Mesenchymal stem cell (in vitro differentiated cells and primary cell): ENCODE results near the gene IKZF3.

ENCODE experiments used
- DNase-seq: peaks from one replicate; pipeline ENCODE4 v3.0.0-alpha.2; 2013
- H2AFZ ChIP-seq: one replicate; pipeline ENCODE4 v1.6.1; 2013; ENCODE audit warnings: low read depth, mild to moderate bottlenecking, control low read depth, inconsistent platforms, low read length, moderate library complexity
- H2AK5ac ChIP-seq: 2 replicates; pipeline ENCODE4 v1.6.1; 2013; ENCODE audit warnings: low read length, moderate library complexity, mild to moderate bottlenecking, inconsistent platforms; ENCODE audit not compliant: severe bottlenecking
- H2BK120ac ChIP-seq: one replicate; pipeline ENCODE4 v1.6.1; 2013; ENCODE audit warnings: low read depth, mild to moderate bottlenecking, inconsistent platforms, low read length, moderate library complexity
- H2BK12ac ChIP-seq, 2 experiments: one replicate each; pipeline ENCODE4 v1.6.1; 2013; ENCODE audit warnings: inconsistent platforms in 2 of 2, low read length in 2 of 2, mild to moderate bottlenecking in 2 of 2, moderate library complexity in 2 of 2, control low read depth in 1 of 2
- H2BK15ac ChIP-seq: one replicate; pipeline ENCODE4 v1.6.1; 2013; ENCODE audit warnings: mild to moderate bottlenecking, low read depth, inconsistent platforms; ENCODE audit not compliant: poor library complexity, severe bottlenecking
- H2BK5ac ChIP-seq: 2 replicates; pipeline ENCODE4 v1.6.1; 2013; ENCODE audit warnings: low read depth, mild to moderate bottlenecking, low read length, control low read depth, inconsistent platforms; ENCODE audit not compliant: poor library complexity, severe bottlenecking
- H3K14ac ChIP-seq, 2 experiments: one replicate each; pipeline ENCODE4 v1.6.1; 2013; ENCODE audit warnings: inconsistent platforms in 2 of 2, low read length in 2 of 2, control low read depth in 1 of 2, mild to moderate bottlenecking in 1 of 2, moderate library complexity in 1 of 2
- H3K18ac ChIP-seq, 2 experiments: one replicate each; pipeline ENCODE4 v1.6.1; 2013; ENCODE audit warnings: inconsistent platforms in 2 of 2, low read length in 2 of 2, control low read depth in 1 of 2, low read depth in 1 of 2, mild to moderate bottlenecking in 1 of 2
- H3K23ac ChIP-seq, 2 experiments: one replicate each; pipeline ENCODE4 v1.6.1; 2013; ENCODE audit warnings: inconsistent platforms in 2 of 2, low read length in 2 of 2, mild to moderate bottlenecking in 2 of 2, moderate library complexity in 2 of 2, control low read depth in 1 of 2
- H3K27ac ChIP-seq: 2 replicates; pipeline ENCODE4 v1.5.1; 2013; ENCODE audit warnings: mild to moderate bottlenecking, moderate library complexity, low read length, control low read depth, inconsistent platforms; ENCODE audit not compliant: poor library complexity, severe bottlenecking
- H3K27me3 ChIP-seq, 2 experiments: 2 replicates each; pipeline versions ENCODE4 v1.6.1 to v1.7.0; 2013; ENCODE audit warnings: low read length in 2 of 2, mild to moderate bottlenecking in 2 of 2, moderate library complexity in 2 of 2, control low read depth in 1 of 2, inconsistent platforms in 1 of 2; ENCODE audit not compliant: control insufficient read depth in 1 of 2, insufficient read depth in 1 of 2
- H3K36me3 ChIP-seq, 2 experiments: 2 replicates each; pipeline versions ENCODE4 v1.6.1 to v1.7.0; 2013; ENCODE audit warnings: low read length in 2 of 2, control low read depth in 1 of 2, inconsistent platforms in 1 of 2, low read depth in 1 of 2, mild to moderate bottlenecking in 1 of 2; ENCODE audit not compliant: insufficient read depth in 2 of 2, control insufficient read depth in 1 of 2
- H3K4ac ChIP-seq, 2 experiments: one replicate each; pipeline ENCODE4 v1.6.1; 2013; ENCODE audit warnings: inconsistent platforms in 2 of 2, low read length in 2 of 2, mild to moderate bottlenecking in 2 of 2, moderate library complexity in 2 of 2, control low read depth in 1 of 2, low read depth in 1 of 2
- H3K4me1 ChIP-seq: 2 replicates; pipeline ENCODE4 v1.6.1; 2013; ENCODE audit warnings: low read depth, low read length, control low read depth; ENCODE audit not compliant: control insufficient read depth, insufficient read depth
- H3K4me2 ChIP-seq: 2 replicates; pipeline ENCODE4 v1.6.1; 2013; ENCODE audit warnings: low read length, mild to moderate bottlenecking, inconsistent platforms; ENCODE audit not compliant: poor library complexity, severe bottlenecking
- H3K4me3 ChIP-seq, 2 experiments: 2 replicates each; pipeline versions ENCODE4 v1.5.1 to v1.7.0; 2013; ENCODE audit warnings: low read length in 2 of 2, mild to moderate bottlenecking in 2 of 2, control low read depth in 1 of 2, low read depth in 1 of 2; ENCODE audit not compliant: insufficient read depth in 1 of 2
- H3K79me1 ChIP-seq: replicated peaks from 2 replicates; pipeline ENCODE4 v1.6.1; 2013; ENCODE audit warnings: mild to moderate bottlenecking, control low read depth, low read length, inconsistent platforms; ENCODE audit not compliant: poor library complexity, severe bottlenecking
- H3K9ac ChIP-seq: 2 replicates; pipeline ENCODE4 v1.7.0; 2013; ENCODE audit warnings: mild to moderate bottlenecking, low read length, moderate library complexity
- H3K9me3 ChIP-seq: 2 replicates; pipeline ENCODE4 v1.7.0; 2013; ENCODE audit warnings: mild to moderate bottlenecking, low read length; ENCODE audit not compliant: control insufficient read depth
- H4K8ac ChIP-seq: one replicate; pipeline ENCODE4 v1.6.1; 2013; ENCODE audit warnings: inconsistent platforms, mild to moderate bottlenecking, low read length, moderate library complexity
- H4K91ac ChIP-seq: one replicate; pipeline ENCODE4 v1.6.1; 2013; ENCODE audit warnings: mild to moderate bottlenecking, low read length, inconsistent platforms
- WGBS: methylation state at CpG from one replicate; pipeline ENCODE4 v1.1.7; 2013; ENCODE audit warnings: mixed read lengths; 5-methylcytosine and 5-hydroxymethylcytosine counted together

The IKZF3 gene

DNA sequence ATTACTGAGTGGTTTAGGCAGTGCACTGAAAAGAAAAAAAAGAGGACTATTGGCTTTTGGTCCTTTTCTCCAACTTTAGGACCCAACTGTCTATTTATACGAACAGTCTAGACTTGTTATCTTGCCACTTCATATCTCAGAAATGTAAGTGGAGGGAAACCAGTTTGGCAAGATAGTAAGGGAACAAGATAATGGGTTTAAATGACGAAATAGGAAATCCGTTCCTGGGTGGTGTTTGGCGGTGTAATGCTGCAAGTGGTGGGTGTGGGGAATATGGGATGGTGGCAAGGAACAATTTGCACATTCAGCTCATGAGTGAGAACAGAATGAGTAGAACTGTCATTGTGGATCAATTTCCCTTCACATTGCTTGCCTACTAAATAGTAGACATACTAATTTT lies 81.6 kb downstream of the IKZF3 start:
- Histone ChIP-seq H3K36me3 (no peaks in the 10 kb centered on the region), H2AFZ (no peak overlapping the region), H3K9ac (no peak overlapping the region), H3K4ac (no peak overlapping the region), H3K27ac (no peak overlapping the region), H3K23ac (no peak overlapping the region), H4K91ac (no peak overlapping the region), H3K14ac (no peak overlapping the region), H3K4me3 (no peak overlapping the region), H2BK15ac (no peak overlapping the region), H2BK5ac (no peak overlapping the region), H3K9me3 (no peaks in the 10 kb centered on the region), H3K4me2 (no peak overlapping the region), H4K8ac (no peak overlapping the region), H3K79me1 (no peaks in the 10 kb centered on the region), H2BK120ac (no peak overlapping the region), H3K4me1 (no peaks in the 10 kb centered on the region), H3K18ac (no peak overlapping the region), H2AK5ac (no peak overlapping the region), H3K27me3 (peaks cover 12 to 66% of the 10 kb centered on the region in 2 experiments), H2BK12ac (no peak overlapping the region)
- peak; percentile 28 for DNase-seq
- WGBS = 72% methylated on average over 3 of the region's 4 CpGs

DNA sequence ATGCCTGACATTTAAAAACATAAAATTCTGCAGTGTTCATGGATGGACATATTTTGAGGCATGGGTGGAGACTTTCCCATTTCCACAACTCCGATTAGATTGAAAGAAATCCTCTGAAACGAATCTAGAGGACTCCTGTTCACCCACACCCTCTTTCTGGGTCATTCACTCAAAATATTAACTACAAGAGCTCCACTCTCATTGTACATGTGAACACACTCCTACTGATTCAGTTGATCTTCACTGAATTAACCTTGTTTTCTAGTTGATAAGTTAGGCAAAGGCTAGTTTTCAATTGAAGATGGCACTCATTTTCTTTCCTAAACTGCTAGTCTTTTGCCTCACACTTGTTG lies 82.3 kb downstream of the IKZF3 start:
- 69% methylated on average over 2 of the region's 2 CpGs for WGBS
- Histone ChIP-seq H4K8ac (no peak overlapping the region), H2AFZ (no peak overlapping the region), H3K27me3 (peaks cover 12 to 70% of the 10 kb centered on the region in 2 experiments), H3K18ac (no peak overlapping the region), H3K4me2 (no peak overlapping the region), H4K91ac (no peak overlapping the region), H2AK5ac (no peak overlapping the region), H3K9ac (no peak overlapping the region), H2BK5ac (no peak overlapping the region), H3K14ac (no peak overlapping the region), H3K27ac (no peak overlapping the region), H2BK120ac (no peak overlapping the region), H3K36me3 (no peaks in the 10 kb centered on the region), H3K23ac (no peak overlapping the region), H3K4ac (no peak overlapping the region), H3K4me1 (no peaks in the 10 kb centered on the region), H3K9me3 (no peaks in the 10 kb centered on the region), H2BK15ac (no peak overlapping the region), H3K4me3 (no peak overlapping the region), H3K79me1 (no peaks in the 10 kb centered on the region), H2BK12ac (no peak overlapping the region)
- no peak for DNase-seq

DNA sequence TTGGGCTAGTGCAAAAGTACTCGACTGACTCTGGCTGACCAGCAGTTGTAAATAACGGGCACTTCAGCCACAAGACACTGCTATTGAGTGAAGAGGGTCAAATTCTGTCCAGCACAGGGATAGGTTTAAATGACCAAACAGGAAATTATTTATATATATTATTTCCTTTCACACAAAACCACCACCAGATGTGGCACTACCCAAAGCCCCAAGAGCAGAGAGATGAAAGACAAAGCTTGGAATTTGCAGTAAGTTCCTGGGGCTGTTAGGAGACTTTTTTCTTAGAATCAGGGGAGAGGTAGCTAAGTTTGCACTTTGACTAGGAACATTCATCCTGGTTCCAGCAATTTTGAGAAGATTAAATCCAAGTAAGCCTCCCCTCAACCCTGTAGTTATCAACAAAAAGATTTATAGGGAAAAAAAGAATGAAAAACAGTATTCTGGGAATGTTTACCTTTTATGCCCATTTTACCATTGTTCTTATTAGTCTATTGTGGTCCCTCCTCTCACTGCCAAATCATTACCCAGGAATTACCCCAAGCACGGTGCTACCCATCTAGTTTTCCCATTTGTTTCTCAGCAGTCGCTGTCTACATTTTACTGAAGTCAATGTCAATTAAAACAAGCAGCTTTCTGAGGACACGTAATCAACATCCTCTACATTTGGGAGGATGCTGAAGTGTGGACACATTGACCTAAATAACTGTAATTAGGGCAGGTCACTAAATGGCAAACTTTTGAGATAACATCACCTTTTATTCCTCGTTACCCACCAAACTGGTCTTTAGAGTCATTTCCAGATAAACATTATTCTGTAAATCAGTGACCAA lies 82.9 kb downstream of the IKZF3 start:
- no peak overlapping the region for H4K91ac ChIP-seq
- H3K4me2 ChIP-seq = no peak overlapping the region
- no peak overlapping the region for H3K23ac ChIP-seq
- H2AFZ ChIP-seq = no peak overlapping the region
- H3K36me3 ChIP-seq = no peaks in the 10 kb centered on the region
- H3K4me3 ChIP-seq = no peak overlapping the region
- H3K79me1 ChIP-seq = no peaks in the 10 kb centered on the region
- H3K4me1 ChIP-seq = no peaks in the 10 kb centered on the region
- H2BK12ac ChIP-seq = no peak overlapping the region
- H2AK5ac ChIP-seq = no peak overlapping the region
- H2BK5ac ChIP-seq = no peak overlapping the region
- no peak overlapping the region for H2BK120ac ChIP-seq
- peaks cover 12 to 70% of the 10 kb centered on the region in 2 experiments for H3K27me3 ChIP-seq
- no peak overlapping the region for H3K18ac ChIP-seq
- H3K27ac ChIP-seq = no peak overlapping the region
- H3K14ac ChIP-seq = no peak overlapping the region
- H2BK15ac ChIP-seq = no peak overlapping the region
- WGBS = 62% methylated on average over 5 of the region's 6 CpGs
- H3K9me3 ChIP-seq = no peaks in the 10 kb centered on the region
- DNase-seq = no peak
- H4K8ac ChIP-seq = no peak overlapping the region
- H3K4ac ChIP-seq = no peak overlapping the region
- H3K9ac ChIP-seq = no peak overlapping the region

DNA sequence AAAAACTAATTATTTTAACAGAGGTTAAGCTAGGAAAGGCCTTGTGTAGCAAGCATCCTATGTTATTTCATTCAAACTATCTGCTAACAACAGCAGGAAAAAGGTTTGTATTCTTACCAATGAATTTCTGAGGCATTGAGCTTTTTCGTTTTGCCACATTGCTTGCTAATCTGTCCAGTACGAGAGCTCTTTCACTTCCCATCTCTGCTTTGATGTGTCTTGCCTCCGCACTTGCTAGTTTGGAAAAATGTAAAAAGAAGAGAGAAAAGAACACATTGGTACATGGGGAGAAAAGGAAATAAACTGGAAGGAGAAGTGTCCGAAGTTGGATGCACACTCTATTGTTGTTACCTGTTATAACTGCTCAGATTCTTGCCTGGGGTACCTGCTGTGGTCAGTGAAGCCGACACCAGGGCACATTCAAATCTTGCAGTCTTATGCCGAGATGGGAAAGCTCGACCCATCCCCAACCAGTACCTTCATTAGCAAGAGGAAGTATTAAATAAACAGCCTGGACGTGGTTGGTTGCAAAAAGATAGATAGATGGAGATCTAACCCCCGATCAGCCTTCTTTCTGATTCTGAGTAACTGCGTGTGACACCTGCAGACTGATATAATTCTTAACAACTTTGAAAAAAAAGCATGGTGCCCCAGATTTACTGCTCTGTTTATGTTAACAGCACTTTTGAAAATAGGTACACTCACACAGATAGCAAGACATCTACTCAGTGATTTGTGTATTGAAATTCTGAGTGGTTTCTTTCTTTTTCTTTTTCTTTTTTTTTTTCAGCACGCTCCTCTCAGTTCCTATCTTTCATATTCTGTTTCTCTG lies 86.4 kb downstream of the IKZF3 start:
- no peak overlapping the region for H3K18ac ChIP-seq
- H2AK5ac ChIP-seq = no peak overlapping the region
- no peak overlapping the region for H2BK5ac ChIP-seq
- 71% methylated on average over 8 of the region's 11 CpGs for WGBS
- H4K91ac ChIP-seq = no peak overlapping the region
- no peak overlapping the region for H3K9ac ChIP-seq
- no peak overlapping the region for H2AFZ ChIP-seq
- H2BK120ac ChIP-seq = no peak overlapping the region
- no peak overlapping the region for H3K14ac ChIP-seq
- no peak overlapping the region for H4K8ac ChIP-seq
- H3K4me3 ChIP-seq = no peak overlapping the region
- peaks cover 19 to 83% of the 10 kb centered on the region in 2 experiments for H3K27me3 ChIP-seq
- H3K36me3 ChIP-seq = no peaks in the 10 kb centered on the region
- H3K79me1 ChIP-seq = no peaks in the 10 kb centered on the region
- H3K27ac ChIP-seq = no peak overlapping the region
- H3K4me2 ChIP-seq = no peak overlapping the region
- H3K23ac ChIP-seq = no peak overlapping the region
- no peak for DNase-seq
- H2BK15ac ChIP-seq = no peak overlapping the region
- no peak overlapping the region for H3K4ac ChIP-seq
- no peaks in the 10 kb centered on the region for H3K9me3 ChIP-seq
- H3K4me1 ChIP-seq = no peaks in the 10 kb centered on the region
- no peak overlapping the region for H2BK12ac ChIP-seq
